ENCODE data around the gene LINS1. TPM values are rescaled to one million over a fixed set of nuclear protein-coding genes. Genes with fewer than 3 reads are reported as not detected.

LINS1 gene
- total and polyA plus RNA-seq, 2 of the 8 experiments (the other 6 are each of a cell fraction or from before 2014, with no cell fraction given), result 4.2 to 8.1 TPM

DNA sequence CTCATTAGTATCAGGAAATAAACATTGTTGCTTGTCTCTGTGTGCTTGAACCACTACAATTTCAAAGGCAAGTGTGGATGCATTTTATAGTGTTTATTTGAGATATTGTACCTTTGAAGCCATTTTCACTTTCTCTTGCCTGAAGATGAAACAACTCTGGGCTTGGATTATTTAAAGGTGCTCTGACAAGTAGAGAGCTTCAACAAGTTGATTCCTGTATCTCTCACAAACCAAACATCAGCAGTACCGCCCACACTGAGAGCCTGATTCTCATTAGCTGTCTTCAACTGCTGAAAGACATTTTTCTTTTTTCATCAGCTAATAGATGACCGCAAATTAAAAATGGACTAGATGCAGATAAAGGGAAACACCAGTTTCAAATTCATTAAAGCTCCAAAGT is 72.4 kb downstream of the LINS1 start (continued):
- TF ChIP-seq PHF8 (conservative IDR thresholded peaks at IDR 0.05; ENCODE audit: low read depth, low read length) (no peak), SAP30 (IDR thresholded peaks at IDR 0.05; ENCODE audit: insufficient read depth, insufficient replicate concordance, low read length) (no peak)

All from H1 (cell line).